ENCODE data around the gene CCL1.

CCL1 gene

GRCh38 chr17:34363183-34363661 lies at the start of gene CCL1:
TSS of gene CCL1 (minus strand) at chr17:34363233. CDS start at chr17:34363161, 72 bp downstream.
- DNase-seq (ENCODE audit: low read depth), result no peak

GRCh38 chr17:34412534-34412933 lies 49.5 kb upstream of the CCL1 start:
- DNase-seq (ENCODE audit: low read depth), result no peak

GRCh38 chr17:34411646-34412421 lies 48.8 kb upstream of the CCL1 start:
- no peak for DNase-seq (ENCODE audit: low read depth)

GRCh38 chr17:34409352-34409751 lies 46.3 kb upstream of the CCL1 start:
- no peak for DNase-seq (ENCODE audit: low read depth)

GRCh38 chr17:34408439-34408838 lies 45.4 kb upstream of the CCL1 start:
- DNase-seq (ENCODE audit: low read depth), result no peak

- no peak for DNase-seq (ENCODE audit: low read depth)
Measured at GRCh38 chr17:34406226-34406625, 43.2 kb upstream of the CCL1 start.

- DNase-seq (ENCODE audit: low read depth), result no peak
Measured at GRCh38 chr17:34403006-34403405, 40.0 kb upstream of the CCL1 start.

GRCh38 chr17:34401165-34401564 lies 38.1 kb upstream of the CCL1 start:
- DNase-seq (ENCODE audit: low read depth), result no peak

- DNase-seq (ENCODE audit: low read depth), result no peak
Measured at GRCh38 chr17:34400301-34400931, 37.4 kb upstream of the CCL1 start.

- no peak for DNase-seq (ENCODE audit: low read depth)
Measured at GRCh38 chr17:34399725-34400124, 36.7 kb upstream of the CCL1 start.

- DNase-seq (ENCODE audit: low read depth), result no peak
Measured at GRCh38 chr17:34398990-34399389, 36.0 kb upstream of the CCL1 start.

GRCh38 chr17:34397265-34397664 lies 34.2 kb upstream of the CCL1 start:
- no peak for DNase-seq (ENCODE audit: low read depth)

GRCh38 chr17:34393401-34393800 lies 30.4 kb upstream of the CCL1 start:
- no peak for DNase-seq (ENCODE audit: low read depth)

GRCh38 chr17:34391241-34391640 lies 28.2 kb upstream of the CCL1 start:
- no peak for DNase-seq (ENCODE audit: low read depth)

GRCh38 chr17:34390649-34391048 lies 27.6 kb upstream of the CCL1 start:
- no peak for DNase-seq (ENCODE audit: low read depth)

- DNase-seq (ENCODE audit: low read depth), result no peak
Measured at GRCh38 chr17:34389126-34389750, 26.2 kb upstream of the CCL1 start.

GRCh38 chr17:34387566-34387965 lies 24.5 kb upstream of the CCL1 start:
- no peak for DNase-seq (ENCODE audit: low read depth)

GRCh38 chr17:34386697-34387550 lies 23.9 kb upstream of the CCL1 start:
- no peak for DNase-seq (ENCODE audit: low read depth)

GRCh38 chr17:34386343-34386696 lies 23.3 kb upstream of the CCL1 start:
- no peak for DNase-seq (ENCODE audit: low read depth)

- DNase-seq (ENCODE audit: low read depth), result no peak
Measured at GRCh38 chr17:34384822-34385605, 22.0 kb upstream of the CCL1 start.

- DNase-seq (ENCODE audit: low read depth), result no peak
Measured at GRCh38 chr17:34384271-34384670, 21.2 kb upstream of the CCL1 start.

All from fibroblast of gingiva (primary cell).